GM18519 (cell line): Measurements from ENCODE around the gene RNF167.
A peak's percentile ranks its signal among the peaks of the same experiment; 100 is the strongest.

ENCODE experiments used
- ATAC-seq: cut with Tn5 transposase; IDR thresholded peaks from one replicate; pipeline ENCODE4 v1.9.1; 2021; ENCODE audit warnings: mild to moderate bottlenecking, moderate library complexity; ENCODE audit not compliant: unreplicated experiment, low FRiP score

Gene RNF167

DNA sequence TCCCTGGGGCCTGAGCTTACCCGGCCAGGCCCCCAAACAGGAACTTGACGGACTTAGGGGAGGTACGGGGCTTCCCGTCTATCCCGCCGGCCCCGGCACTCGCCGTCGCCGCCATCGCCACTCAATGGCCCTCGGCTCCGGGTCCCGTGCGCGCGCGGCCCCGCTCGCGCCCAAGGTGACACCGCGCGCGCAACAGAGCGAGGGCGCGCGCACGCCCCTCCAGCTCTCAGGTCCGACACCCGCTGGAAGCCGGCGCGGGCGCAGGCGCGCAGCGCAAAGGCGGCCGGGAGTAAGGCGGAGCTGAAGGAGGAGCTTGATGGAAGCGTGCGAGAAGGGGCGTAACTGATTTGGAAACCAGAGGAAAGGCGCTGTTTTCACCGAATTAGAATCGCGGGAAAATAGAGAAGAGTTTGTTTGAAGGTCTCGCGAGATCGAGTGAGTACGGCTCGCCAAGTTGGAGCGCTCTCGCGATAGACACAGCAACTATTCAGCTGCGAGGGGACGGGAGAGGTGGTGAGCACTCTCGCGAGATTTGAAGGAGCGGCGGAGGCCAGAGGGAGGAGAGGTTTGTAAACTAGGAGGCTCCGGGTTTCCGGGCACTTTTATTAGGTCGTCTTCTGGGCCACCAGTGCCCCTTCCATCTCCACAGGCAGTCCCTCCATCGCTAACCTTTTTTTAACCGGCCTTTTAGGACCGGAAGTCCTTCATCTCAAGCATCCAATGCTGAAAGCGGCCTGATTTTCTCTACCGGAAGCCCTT is at the start of gene RNF167, which contains the start of gene SLC25A11:
Gene RNF167, plus strand, starts transcription at position 473 of the 759 bp plus-strand sequence. CDS start 642 bp downstream, outside the sequence.
Gene SLC25A11, minus strand, starts transcription at position 251 of the 759 bp plus-strand sequence. Its CDS starts 136 bp downstream, at position 115.
- peak; percentile 73 for ATAC-seq

DNA sequence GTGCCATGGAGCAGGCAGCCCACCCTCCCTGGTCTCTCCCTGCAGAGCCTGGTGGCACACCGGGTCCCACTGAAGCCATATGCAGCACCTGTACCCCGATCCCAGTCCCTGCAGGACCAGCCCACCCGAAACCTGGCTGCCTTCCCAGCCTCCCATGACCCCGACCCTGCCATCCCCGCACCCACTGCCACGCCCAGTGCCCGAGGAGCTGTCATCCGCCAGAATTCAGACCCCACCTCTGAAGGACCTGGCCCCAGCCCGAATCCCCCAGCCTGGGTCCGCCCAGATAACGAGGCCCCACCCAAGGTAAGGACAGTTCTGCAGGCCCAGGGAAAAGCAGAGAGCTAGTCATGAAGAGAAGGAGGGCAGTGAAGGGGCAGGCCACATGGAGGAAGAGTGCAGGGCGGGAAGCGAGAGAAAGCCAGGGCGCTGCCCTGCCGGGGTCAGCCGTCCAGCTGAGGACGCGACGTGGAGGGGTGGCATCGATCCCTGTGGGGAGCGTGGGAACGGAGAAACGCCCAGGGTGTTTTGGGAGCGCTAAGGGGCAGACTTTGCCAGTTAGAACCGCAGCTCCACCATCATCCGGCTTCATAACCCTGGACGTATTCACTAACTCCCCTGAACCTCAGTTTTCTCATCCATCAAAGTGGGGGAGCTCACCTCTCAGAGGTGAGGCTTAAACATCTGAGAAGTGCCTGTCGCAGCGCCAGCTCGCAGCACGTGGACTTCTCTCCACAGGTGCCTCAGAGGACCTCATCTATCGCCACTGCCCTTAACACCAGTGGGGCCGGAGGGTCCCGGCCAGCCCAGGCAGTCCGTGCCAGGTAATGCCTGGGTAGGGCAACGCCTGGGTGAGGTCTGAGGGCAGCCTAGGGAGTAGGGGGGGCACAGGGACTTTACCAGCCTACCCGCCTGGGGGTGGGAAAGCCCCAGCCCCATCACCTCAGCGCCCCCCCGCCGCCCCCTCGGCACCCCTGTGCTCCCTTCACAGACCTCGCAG is 48.4 kb upstream of the RNF167 start:
- no peak for ATAC-seq

DNA sequence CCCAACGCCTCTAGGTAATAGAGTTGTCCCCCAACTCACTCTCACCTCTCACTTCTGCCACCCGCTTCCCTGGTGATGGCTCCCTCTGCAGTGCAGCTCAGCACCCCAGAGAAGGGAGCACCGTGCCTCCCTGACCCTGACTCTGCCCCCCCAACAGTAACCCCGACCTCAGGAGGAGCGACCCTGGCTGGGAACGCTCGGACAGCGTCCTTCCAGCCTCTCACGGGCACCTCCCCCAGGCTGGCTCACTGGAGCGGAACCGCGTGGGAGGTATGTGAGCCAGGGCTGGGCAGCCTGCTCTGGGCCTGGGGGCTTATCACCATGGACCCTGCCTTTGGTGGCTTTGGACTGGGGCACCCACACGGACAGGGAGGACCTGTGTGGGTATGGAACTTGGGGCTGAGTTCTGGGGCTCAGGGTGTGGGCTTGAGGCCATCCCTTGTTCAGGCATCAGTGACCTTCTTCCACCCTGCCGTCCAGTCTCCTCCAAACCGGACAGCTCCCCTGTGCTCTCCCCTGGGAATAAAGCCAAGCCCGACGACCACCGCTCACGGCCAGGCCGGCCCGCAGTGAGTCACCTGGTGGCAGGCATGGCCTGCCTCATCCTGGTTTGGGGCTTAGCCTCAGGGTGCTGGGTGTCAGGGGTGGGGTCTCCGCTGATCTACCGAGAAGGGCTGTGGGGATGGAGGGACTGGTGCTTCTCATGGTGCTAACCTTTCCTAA is 47.4 kb upstream of the RNF167 start:
- no peak for ATAC-seq

DNA sequence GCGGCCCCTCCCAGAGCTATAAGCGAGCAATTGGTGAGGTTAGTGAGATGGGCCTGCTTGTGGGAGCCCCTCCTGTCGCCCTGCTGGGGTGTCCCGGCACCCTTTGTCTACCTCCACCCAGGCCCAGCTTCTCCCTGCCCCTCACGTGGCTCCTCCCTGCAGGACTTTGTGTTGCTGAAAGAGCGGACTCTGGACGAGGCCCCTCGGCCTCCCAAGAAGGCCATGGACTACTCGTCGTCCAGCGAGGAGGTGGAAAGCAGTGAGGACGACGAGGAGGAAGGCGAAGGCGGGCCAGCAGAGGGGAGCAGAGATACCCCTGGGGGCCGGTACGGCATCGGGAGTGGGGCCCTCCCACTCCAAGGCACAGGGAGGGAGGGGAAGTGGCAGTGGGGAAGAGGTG is 46.8 kb upstream of the RNF167 start:
- no peak for ATAC-seq

DNA sequence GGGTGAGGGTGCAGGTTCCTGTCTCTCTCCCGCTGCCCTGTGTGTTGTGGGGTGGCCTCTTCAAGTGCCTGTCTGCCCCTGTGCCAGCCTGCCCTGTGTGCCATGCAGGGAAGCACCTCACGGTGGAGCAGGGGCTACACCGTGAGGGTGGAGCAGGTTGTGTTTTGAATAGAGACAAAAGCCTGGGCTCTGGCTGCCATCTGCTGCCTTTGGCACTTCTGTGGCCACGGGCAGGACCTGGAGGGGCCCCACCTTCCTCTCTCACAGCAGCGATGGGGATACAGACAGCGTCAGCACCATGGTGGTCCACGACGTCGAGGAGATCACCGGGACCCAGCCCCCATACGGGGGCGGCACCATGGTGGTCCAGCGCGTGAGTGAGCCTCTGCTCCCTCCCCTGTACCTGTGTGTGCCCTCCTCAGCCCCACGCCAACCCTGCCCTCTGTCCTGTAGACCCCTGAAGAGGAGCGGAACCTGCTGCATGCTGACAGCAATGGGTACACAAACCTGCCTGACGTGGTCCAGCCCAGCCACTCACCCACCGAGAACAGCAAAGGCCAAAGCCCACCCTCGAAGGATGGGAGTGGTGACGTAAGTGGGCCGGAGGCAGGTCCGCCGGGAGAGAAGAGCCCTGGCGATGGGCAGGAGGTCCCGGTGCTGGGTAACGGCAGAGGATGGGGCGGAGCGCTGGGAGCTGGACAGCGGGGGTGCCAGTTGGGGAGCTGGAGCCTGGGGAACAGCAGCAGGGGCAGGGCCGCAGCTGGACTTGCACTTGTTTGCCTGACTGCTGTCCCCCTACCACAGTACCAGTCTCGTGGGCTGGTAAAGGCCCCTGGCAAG is 46.1 kb upstream of the RNF167 start:
- ATAC-seq = no peak

DNA sequence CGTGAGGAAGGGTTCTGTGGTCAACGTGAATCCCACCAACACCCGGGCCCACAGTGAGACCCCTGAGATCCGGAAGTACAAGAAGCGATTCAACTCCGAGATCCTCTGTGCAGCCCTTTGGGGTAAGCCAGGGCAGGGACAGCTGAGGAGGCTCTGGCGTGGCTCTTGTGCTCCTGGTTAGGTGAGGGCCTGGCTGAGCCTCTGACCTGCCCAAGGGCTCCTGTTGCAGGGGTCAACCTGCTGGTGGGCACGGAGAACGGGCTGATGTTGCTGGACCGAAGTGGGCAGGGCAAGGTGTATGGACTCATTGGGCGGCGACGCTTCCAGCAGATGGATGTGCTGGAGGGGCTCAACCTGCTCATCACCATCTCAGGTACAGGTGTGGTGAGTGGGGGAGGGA is 44.9 kb upstream of the RNF167 start:
- no peak for ATAC-seq

DNA sequence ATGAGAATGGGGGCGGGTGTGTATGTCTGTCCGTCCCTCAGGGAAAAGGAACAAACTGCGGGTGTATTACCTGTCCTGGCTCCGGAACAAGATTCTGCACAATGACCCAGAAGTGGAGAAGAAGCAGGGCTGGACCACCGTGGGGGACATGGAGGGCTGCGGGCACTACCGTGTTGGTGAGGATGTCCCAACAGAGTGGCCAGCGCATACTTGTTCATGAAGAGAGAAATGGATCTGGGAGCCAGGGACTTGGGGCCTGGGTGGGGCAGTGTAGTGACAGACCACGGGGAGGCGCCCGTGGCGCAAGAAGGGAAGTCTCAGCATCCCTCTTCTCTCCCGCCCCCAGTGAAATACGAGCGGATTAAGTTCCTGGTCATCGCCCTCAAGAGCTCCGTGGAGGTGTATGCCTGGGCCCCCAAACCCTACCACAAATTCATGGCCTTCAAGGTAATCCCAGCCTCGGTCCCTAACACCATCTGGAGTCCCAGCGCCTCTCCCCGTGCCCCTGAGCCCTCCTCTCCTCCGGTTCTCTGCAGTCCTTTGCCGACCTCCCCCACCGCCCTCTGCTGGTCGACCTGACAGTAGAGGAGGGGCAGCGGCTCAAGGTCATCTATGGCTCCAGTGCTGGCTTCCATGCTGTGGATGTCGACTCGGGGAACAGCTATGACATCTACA is 44.3 kb upstream of the RNF167 start:
- no peak for ATAC-seq

DNA sequence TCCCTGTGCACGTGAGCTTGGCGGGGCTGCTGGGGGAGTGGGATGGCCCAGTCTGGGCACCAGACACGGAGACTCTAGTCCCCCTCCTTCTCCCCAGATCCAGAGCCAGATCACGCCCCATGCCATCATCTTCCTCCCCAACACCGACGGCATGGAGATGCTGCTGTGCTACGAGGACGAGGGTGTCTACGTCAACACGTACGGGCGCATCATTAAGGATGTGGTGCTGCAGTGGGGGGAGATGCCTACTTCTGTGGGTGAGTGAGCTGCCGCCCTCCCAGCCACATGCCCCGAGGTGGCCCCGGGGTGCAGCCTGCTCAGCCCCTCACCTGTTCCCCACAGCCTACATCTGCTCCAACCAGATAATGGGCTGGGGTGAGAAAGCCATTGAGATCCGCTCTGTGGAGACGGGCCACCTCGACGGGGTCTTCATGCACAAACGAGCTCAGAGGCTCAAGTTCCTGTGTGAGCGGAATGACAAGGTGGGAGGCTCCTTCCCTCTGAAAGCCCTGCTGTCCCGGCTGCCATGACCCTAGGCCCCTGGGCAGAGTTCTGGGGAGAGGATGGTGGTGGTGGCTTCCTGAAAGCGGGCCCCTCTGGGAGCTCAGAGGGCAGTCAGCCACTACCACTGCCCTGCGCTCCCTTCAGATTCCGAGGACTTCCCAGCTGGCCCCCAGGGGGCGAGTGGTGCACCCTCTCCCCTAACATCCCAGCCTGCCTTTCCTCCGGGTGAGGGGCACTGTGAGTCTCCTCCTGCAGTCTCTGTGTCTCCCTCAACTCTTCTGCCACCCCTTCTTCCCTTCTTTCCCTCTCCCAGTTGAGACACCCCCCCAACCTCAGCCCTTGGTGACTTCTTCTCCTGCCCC is 43.5 kb upstream of the RNF167 start:
- no peak for ATAC-seq

DNA sequence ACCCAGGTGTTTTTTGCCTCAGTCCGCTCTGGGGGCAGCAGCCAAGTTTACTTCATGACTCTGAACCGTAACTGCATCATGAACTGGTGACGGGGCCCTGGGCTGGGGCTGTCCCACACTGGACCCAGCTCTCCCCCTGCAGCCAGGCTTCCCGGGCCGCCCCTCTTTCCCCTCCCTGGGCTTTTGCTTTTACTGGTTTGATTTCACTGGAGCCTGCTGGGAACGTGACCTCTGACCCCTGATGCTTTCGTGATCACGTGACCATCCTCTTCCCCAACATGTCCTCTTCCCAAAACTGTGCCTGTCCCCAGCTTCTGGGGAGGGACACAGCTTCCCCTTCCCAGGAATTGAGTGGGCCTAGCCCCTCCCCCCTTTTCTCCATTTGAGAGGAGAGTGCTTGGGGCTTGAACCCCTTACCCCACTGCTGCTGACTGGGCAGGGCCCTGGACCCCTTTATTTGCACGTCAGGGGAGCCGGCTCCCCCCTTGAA is 42.8 kb upstream of the RNF167 start:
- ATAC-seq = no peak

DNA sequence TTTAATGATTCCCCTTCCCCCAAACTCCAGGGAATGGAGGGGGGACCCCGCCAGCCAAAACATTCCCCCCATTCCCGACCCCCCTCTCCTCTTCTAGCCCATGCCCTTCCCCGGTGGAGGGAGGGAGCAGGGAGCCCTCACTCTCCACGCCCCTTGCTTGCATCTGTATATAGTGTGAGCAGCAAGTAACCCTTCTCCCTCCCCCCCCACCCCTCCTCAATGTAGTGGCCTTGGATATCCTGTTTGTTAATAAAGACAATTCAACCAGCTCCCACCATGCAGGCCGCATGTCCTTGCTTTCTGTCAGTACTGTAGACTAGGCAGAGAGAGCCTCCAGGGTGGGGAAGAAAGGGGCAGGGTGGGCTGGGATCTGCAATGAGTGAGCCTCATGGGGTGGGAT is 42.3 kb upstream of the RNF167 start:
- ATAC-seq = no peak

DNA sequence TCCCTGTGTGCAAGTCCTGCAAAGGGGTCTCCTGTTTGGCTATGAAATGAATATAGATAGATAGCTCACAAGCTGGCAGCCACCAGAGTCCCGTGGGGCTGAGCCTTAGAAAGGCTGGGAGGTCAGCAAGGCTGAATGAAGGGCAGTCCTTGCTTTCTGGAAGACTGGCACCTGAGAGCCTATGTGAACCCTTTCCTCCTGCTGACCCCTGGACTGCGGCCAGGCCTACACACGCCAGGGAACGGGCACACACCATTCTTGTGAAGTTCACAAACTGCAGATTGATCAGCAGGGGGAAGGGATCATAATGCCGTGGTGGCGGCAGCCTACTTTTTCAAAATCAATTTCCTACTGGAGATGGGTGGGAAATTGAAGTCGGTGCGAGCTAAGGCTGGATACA is 41.7 kb upstream of the RNF167 start:
- ATAC-seq = no peak

DNA sequence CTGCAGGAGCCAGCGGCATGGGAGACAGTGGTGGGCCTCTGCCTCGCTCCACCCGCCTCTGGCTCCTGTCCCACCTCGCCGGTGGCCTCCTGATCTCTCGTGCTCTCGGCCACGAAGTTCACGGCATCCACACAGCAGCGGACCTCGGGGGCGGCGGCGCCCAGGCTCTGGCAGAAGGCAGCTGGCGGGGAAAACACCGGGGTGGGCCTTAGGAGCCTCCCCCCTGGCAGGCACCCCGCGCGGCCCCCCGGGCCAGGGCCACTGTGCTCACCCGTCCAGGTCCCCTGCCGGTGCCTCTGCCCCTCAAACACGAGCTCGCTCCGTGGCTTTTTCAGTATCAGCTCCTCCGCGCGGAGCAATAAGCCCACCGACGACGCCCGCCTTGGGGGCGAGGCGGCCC is 41.1 kb upstream of the RNF167 start:
- ATAC-seq = no peak

DNA sequence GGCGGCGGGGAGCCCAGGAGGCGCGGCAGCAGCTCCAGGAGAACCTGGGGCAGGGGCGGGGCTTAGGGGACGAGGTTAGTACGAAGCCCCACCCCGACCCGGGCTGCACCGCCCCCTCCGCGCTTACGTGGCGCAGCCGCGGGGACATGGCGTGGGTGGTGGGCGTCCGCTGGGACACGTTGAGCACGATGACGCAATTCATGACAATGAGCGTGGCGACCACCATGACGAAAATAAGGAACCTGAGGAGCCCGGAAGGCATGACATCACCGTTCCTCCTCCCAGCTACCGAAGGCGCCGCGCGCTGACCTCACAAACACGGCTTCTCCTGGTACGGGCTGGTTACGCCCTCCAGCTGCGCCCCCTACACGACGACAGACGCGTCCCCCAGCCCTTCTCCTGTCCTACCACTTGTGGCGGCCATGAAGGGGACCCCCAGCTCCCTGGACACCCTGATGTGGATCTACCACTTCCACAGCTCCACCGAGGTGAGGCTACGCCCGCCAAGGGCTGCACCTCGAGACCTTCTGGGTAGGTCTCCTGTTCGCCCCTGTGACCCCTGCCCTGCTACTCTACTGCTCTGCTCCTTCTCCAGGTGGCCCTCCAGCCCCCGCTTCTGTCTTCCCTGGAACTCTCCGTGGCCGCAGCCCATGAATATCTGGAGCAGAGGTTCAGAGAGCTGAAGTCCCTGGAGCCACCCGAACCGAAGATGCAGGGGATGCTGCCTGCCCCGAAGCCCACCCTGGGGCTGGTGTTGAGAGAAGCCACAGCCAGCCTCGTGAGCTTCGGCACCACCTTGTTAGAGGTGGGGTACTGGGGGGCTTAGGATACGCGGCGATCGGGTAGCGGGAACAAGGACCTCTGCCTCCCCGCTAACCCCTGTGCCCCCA is 40.5 kb upstream of the RNF167 start, which contains the start of gene C17orf107:
Gene C17orf107, plus strand, starts transcription at position 196 of the 890 bp plus-strand sequence. Its CDS starts 227 bp downstream, at position 423.
- no peak for ATAC-seq

DNA sequence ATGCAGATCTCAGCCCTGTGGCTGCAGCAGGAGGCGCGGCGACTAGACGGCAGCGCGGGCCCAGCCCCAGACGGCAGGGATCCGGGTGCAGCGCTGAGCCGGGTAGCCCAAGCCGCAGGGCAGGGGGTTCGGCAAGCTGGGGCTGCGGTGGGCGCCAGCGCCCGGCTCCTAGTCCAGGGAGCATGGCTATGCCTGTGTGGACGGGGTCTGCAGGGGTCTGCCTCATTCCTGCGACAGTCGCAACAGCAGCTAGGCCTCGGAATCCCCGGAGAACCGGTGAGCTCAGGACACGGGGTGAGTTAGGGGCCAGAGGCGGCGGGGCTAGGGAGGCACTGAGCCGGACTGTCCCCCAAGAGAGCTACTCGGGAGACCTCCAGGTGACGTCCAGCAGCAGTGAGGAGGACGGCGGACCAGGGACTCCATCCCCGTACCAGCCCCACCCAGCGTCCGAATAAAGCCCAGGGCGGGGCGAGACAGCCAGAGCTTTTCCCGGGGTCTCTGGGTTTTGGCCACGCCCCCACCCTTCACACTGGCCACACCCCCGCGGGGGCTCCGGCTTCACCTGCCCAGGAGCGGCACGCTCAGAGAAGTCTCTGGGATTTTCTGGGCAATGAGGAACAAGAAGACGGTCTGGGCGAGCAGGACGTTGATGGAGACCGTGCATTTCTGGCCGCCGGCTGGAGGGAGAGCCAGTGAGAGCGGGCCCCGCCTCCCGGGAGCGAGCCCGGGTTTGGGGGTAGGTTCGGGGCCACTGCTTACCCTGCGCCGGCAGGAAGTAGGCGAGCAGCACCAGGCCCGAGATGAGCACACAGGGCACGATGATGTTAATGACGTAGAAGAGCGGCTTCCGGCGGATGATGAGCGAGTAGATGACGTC is 39.6 kb upstream of the RNF167 start:
- ATAC-seq = no peak

DNA sequence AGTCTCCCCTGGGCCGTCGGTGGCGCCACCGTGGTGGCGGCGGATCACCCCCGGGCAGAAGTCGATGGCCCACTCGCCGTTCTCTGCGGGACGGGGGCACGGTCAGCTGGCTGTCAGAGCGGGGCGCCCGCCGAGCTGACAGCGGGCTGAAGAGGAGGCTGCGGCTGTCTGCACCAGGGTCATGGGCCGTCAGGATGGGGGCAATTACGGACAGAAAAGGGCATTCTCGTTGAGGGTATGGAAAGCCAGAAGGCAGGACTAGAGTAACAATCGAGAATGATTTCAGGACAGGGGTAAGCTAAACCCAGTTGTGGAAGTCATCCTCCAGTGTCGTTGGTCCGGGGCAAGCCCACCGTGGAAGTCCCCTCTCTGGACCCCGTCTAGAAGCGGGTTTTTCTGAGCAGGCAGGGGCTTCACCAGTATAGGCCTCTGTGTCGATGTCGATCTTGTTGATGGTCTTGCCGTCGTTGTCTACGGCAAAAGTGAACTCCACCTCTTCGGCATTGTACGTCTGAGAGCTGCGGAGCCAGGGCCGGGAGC is 38.9 kb upstream of the RNF167 start:
- ATAC-seq = no peak
